Hepatocyte (in vitro differentiated cells): Measurements from ENCODE around the gene DCLK3.

Source experiments
- EZH2 ChIP-seq: fragments of 200-600 bp; sonication (generic); IDR thresholded peaks from 2 replicates; pipeline ENCODE4 v1.6.1; 2016; ENCODE audit warnings: antibody characterized with exemption, mild to moderate bottlenecking, borderline replicate concordance
- EZH2phosphoT487 ChIP-seq: fragments of 200-600 bp; sonication (generic); IDR thresholded peaks from one replicate; pipeline ENCODE4 v1.6.1; 2018; ENCODE audit warnings: antibody characterized with exemption, mild to moderate bottlenecking, low read depth, moderate library complexity; ENCODE audit not compliant: unreplicated experiment, severe bottlenecking
- TF ChIP-seq, protein P1 (sequence below): fragments of 200-600 bp; sonication (generic); IDR thresholded peaks from 2 replicates; pipeline ENCODE4 v1.5.1; 2016; ENCODE audit warnings: antibody characterized with exemption, mild to moderate bottlenecking; ENCODE audit not compliant: poor library complexity

DNA sequence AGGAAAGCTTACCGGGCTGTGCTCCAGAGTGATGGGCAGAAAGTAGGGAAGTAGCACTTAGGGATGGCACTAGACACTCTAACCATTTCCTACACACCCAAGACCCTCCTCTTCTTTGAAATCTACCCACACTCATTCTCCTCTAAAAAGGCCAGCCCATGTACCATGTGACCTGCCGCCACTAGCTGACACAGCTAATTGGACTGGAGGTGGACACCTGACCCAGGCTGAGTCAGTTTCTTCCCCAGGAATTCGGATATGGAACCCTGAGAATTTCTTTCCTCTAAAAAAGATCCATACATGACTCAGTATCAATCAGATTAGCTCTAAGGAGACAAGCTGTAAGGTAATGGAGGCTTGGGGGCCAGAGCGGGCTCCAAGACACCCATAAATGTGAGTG lies 60.1 kb downstream of the DCLK3 start:
- TF ChIP-seq, protein P1, sequence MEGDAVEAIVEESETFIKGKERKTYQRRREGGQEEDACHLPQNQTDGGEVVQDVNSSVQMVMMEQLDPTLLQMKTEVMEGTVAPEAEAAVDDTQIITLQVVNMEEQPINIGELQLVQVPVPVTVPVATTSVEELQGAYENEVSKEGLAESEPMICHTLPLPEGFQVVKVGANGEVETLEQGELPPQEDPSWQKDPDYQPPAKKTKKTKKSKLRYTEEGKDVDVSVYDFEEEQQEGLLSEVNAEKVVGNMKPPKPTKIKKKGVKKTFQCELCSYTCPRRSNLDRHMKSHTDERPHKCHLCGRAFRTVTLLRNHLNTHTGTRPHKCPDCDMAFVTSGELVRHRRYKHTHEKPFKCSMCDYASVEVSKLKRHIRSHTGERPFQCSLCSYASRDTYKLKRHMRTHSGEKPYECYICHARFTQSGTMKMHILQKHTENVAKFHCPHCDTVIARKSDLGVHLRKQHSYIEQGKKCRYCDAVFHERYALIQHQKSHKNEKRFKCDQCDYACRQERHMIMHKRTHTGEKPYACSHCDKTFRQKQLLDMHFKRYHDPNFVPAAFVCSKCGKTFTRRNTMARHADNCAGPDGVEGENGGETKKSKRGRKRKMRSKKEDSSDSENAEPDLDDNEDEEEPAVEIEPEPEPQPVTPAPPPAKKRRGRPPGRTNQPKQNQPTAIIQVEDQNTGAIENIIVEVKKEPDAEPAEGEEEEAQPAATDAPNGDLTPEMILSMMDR: no peak
- TF ChIP-seq EZH2 (no peak), EZH2phosphoT487 (no peak)
